Endothelial cell of umbilical vein (primary cell): ENCODE results near the gene SMARCD1. TPM values are rescaled to one million over a fixed set of nuclear protein-coding genes. Genes with fewer than 3 reads are reported as not detected.

Experiments
- BruUV-seq: library from RNA; stranded (reverse); fragments of 400-500 nt; replicated peaks from 2 replicates; lab custom pipeline; 2021; lab: Mats Ljungman, UMichigan
- CTCF ChIA-PET: fragments of 300-600, 350-600 bp; sonication (Branson Sonifier 250); formaldehyde crosslinking; loops from one replicate; lab custom pipeline; 2021; ENCODE audit warnings: antibody characterized with exemption, inconsistent platforms; lab: Charles Lee
- POLR2A ChIA-PET: fragments of 300-600, 350-600 bp; sonication (Branson Sonifier 250); formaldehyde crosslinking; loops from one replicate; lab custom pipeline; 2021; ENCODE audit warnings: antibody characterized with exemption, inconsistent platforms; lab: Charles Lee
- DNase-seq: peaks from one replicate; pipeline ENCODE4 v3.0.0-alpha.2; 2011; ENCODE audit warnings: low read depth, low spot score
- FAIRE-seq: peaks from 2 replicates; lab custom pipeline; 2011; peaks lifted over from hg19 to GRCh38; lab: Jason Lieb, UNC
- H2AFZ ChIP-seq: 2 replicates; pipeline ENCODE4 v1.6.0; 2012; ENCODE audit warnings: low read depth, low read length, control low read depth, inconsistent platforms
- H3K27ac ChIP-seq: 2 replicates; pipeline ENCODE4 v1.5.1; 2011; ENCODE audit warnings: low read depth, mild to moderate bottlenecking, control low read depth, low read length, moderate library complexity; ENCODE audit not compliant: insufficient read depth
- H3K27me3 ChIP-seq, 2 experiments: 2 replicates each; pipeline versions ENCODE4 v1.6.0 to v1.6.1; 2011; ENCODE audit warnings: low read length in 2 of 2, mixed read lengths in 1 of 2; ENCODE audit not compliant: control insufficient read depth in 2 of 2, insufficient read depth in 2 of 2
- H3K36me3 ChIP-seq, 2 experiments: 2 replicates in 1 of 2; 3 replicates in 1 of 2; pipeline ENCODE4 v1.5.1; 2011; ENCODE audit warnings: low read length in 2 of 2, mild to moderate bottlenecking in 1 of 2, moderate library complexity in 1 of 2; ENCODE audit not compliant: control insufficient read depth in 2 of 2, insufficient read depth in 2 of 2; ENCODE audit errors: extremely low read depth in 1 of 2
- H3K4me1 ChIP-seq: 3 replicates; pipeline ENCODE4 v1.5.1; 2011; ENCODE audit warnings: mild to moderate bottlenecking, low read length; ENCODE audit not compliant: control insufficient read depth, insufficient read depth; ENCODE audit errors: extremely low read depth
- H3K4me2 ChIP-seq: 2 replicates; pipeline ENCODE4 v1.6.1; 2011; ENCODE audit warnings: low read length, control low read depth, mixed read lengths; ENCODE audit not compliant: insufficient read depth
- H3K4me3 ChIP-seq, 3 experiments: fragments of 200-600 bp in 1 of 3; sonication (generic), shearing (Covaris generic) in 1 of 3; replicated peaks in 1 of 3; 2 replicates each; pipeline ENCODE4 v1.5.1; 2011 to 2016; ENCODE audit warnings: control low read depth in 3 of 3, low read length in 3 of 3, mild to moderate bottlenecking in 2 of 3, inconsistent platforms in 1 of 3, low read depth in 1 of 3, moderate library complexity in 1 of 3; ENCODE audit not compliant: insufficient read depth in 1 of 3
- H3K79me2 ChIP-seq: 2 replicates; pipeline ENCODE4 v1.6.0; 2012; ENCODE audit warnings: low read length, inconsistent platforms; ENCODE audit not compliant: control insufficient read depth, insufficient read depth
- H3K9ac ChIP-seq: replicated peaks from 2 replicates; pipeline ENCODE3; 2011; ENCODE audit warnings: low read length, control low read depth; ENCODE audit not compliant: insufficient read depth; ENCODE audit errors: extremely low read depth
- H3K9me1 ChIP-seq: replicated peaks from 3 replicates; pipeline ENCODE4 v1.6.0; 2011; ENCODE audit warnings: mild to moderate bottlenecking, low read length; ENCODE audit not compliant: control insufficient read depth, insufficient read depth; ENCODE audit errors: extremely low read depth
- H3K9me3 ChIP-seq: replicated peaks from 2 replicates; pipeline ENCODE4 v1.5.1; 2012; ENCODE audit warnings: low read length, inconsistent platforms; ENCODE audit not compliant: control insufficient read depth, insufficient read depth
- H4K20me1 ChIP-seq: replicated peaks from 2 replicates; pipeline ENCODE3; 2011; ENCODE audit warnings: mild to moderate bottlenecking, low read length; ENCODE audit not compliant: control insufficient read depth, insufficient read depth; ENCODE audit errors: extremely low read depth
- EZH2 ChIP-seq: IDR thresholded peaks from 2 replicates; pipeline ENCODE4 v1.6.1; 2012; ENCODE audit warnings: borderline replicate concordance, low read depth, mild to moderate bottlenecking, moderate library complexity, low read length, inconsistent platforms; ENCODE audit not compliant: severe bottlenecking
- GATA2 ChIP-seq: IDR thresholded peaks from 2 replicates; pipeline ENCODE4 v1.7.0; 2011; ENCODE audit warnings: low read depth, mild to moderate bottlenecking, moderate library complexity, mixed read lengths, low read length; ENCODE audit not compliant: insufficient read length, insufficient read depth
- JUN ChIP-seq: IDR thresholded peaks from 2 replicates; pipeline ENCODE4 v1.6.1; 2011; ENCODE audit warnings: borderline replicate concordance, low read depth; ENCODE audit not compliant: insufficient read length, insufficient read depth
- MYC ChIP-seq: IDR thresholded peaks from one replicate; pipeline ENCODE4 v1.6.1; 2011; ENCODE audit warnings: mild to moderate bottlenecking, low read depth, low read length
- POLR2A ChIP-seq: IDR thresholded peaks from 2 replicates; pipeline ENCODE4 v1.6.1; 2012; ENCODE audit warnings: low read depth, mild to moderate bottlenecking, control low read depth, low read length
- POLR2AphosphoS5 ChIP-seq: IDR thresholded peaks from 2 replicates; pipeline ENCODE4 v1.6.1; 2012; ENCODE audit warnings: low read depth, mild to moderate bottlenecking, control low read depth, low read length, moderate library complexity; ENCODE audit not compliant: insufficient read depth
- dilution Hi-C: fragments of 300-500 bp; cut with MboI; formaldehyde crosslinking; loops from one replicate; pipeline ENCODE4 v1.15.0; 2019; ENCODE audit warnings: low sequenced_read_pairs; ENCODE audit not compliant: extremely low pct_ligation_motif_present
- intact Hi-C: fragments of 100-400 bp; cut with micrococcal nuclease; formaldehyde crosslinking; loops from one replicate; pipeline ENCODE4 v1.10.0; 2022
- polyA plus RNA-seq, 4 experiments: library from polyadenylated mRNA; depleted of rRNA in 3 of 4; stranded (reverse) in 3 of 4; unstranded in 1 of 4; fragments of >200 nt; gene quantifications; 2 replicates each; pipeline versions ENCODE4 v1.2.1 to v1.2.3, GENCODE V29; 2011 to 2012; ENCODE audit warnings: missing spikeins in 1 of 4
- total RNA-seq: library from RNA; stranded (reverse); gene quantifications from 2 replicates; pipeline ENCODE4 v1.2.3, GENCODE V29; 2021
- TF ChIP-seq, protein P1 (sequence below), 2 donors: IDR thresholded peaks; 1 replicate in 1 of 2; 2 replicates in 1 of 2; pipeline ENCODE4 v1.5.1; 2011; ENCODE audit warnings: low read length in 2 of 2, mild to moderate bottlenecking in 2 of 2, moderate library complexity in 2 of 2, control low read depth in 1 of 2, inconsistent platforms in 1 of 2, low read depth in 1 of 2; ENCODE audit not compliant: insufficient read depth in 1 of 2; ENCODE audit errors: extremely low read depth in 1 of 2
- TF ChIP-seq, protein P2 (sequence below): IDR thresholded peaks from 2 replicates; pipeline ENCODE4 v1.6.1; 2011; ENCODE audit not compliant: insufficient read depth, insufficient read length

SMARCD1 gene
- total and polyA plus RNA-seq, 2 donors (not counting 3 experiments of a cell fraction or from before 2014, with no cell fraction given), result 86.6 to 94.2 TPM

DNA sequence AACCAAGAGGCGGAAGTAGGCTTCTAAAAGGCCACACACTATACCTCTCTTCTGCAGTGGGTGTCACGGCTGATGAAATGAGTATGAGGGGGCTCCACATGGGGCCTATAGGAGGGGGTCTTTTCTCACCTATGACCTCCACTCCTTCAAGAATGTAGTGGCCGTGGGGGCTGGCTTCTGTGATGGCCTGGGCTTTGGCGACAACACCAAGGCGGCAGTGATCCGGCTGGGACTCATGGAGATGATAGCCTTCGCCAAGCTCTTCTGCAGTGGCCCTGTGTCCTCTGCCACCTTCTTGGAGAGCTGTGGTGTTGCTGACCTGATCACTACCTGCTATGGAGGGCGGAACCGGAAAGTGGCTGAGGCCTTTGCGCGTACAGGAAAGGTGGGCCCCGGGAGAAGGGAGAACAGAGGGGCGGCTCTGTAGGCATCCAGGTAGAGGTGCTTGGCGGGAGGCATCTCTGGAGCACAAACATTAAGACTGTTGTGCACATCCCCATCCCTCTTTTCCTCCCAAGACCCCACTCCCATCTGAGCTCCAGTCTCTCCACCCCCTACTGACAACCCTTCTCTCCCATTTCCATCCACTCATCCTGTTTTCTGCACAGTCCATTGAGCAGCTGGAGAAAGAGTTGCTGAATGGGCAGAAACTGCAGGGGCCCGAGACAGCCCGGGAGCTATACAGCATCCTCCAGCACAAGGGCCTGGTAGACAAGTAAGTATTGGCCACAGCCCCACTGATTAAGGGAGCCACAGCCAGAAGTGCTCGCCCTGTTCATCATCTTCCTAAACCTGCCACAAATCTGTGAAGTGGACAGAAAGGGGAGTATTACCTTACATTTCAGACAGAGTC lies 22.5 kb downstream of the SMARCD1 start:
- Histone ChIP-seq H3K36me3 (no peaks in the 10 kb centered on the region), H2AFZ (no peak overlapping the region), H3K9me3 (no peaks in the 10 kb centered on the region), H3K27me3 (no peaks in the 10 kb centered on the region), H3K4me1 (peaks cover 6% of the 10 kb centered on the region), H3K27ac (no peak overlapping the region), H3K9ac (no peak overlapping the region), H3K4me3 (no peak overlapping the region), H3K4me2 (no peak overlapping the region), H4K20me1 (no peaks in the 10 kb centered on the region), H3K79me2 (no peaks in the 10 kb centered on the region), H3K9me1 (no peaks in the 10 kb centered on the region)
- dilution Hi-C loops (no loop called here), intact Hi-C loops (no loop called here)
- DNase-seq (no peak), FAIRE-seq (no peak)
- POLR2A ChIA-PET, result no interaction called here
- no TSS peak for BruUV-seq
- CTCF ChIA-PET, result interaction anchor here (0.8 to 1.2 kb wide), 6 partner anchors 23 to 207 kb away, joined by 3 to 4 read pairs (median 4); partner anchors contain the start of gene SMARCD1
- TF ChIP-seq, protein P1, sequence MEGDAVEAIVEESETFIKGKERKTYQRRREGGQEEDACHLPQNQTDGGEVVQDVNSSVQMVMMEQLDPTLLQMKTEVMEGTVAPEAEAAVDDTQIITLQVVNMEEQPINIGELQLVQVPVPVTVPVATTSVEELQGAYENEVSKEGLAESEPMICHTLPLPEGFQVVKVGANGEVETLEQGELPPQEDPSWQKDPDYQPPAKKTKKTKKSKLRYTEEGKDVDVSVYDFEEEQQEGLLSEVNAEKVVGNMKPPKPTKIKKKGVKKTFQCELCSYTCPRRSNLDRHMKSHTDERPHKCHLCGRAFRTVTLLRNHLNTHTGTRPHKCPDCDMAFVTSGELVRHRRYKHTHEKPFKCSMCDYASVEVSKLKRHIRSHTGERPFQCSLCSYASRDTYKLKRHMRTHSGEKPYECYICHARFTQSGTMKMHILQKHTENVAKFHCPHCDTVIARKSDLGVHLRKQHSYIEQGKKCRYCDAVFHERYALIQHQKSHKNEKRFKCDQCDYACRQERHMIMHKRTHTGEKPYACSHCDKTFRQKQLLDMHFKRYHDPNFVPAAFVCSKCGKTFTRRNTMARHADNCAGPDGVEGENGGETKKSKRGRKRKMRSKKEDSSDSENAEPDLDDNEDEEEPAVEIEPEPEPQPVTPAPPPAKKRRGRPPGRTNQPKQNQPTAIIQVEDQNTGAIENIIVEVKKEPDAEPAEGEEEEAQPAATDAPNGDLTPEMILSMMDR (IDR thresholded peaks at IDR 0.05; ENCODE audit: extremely low read depth in 1 of 2, insufficient read depth in 1 of 2, low read depth in 1 of 2, low read length in 2 of 2), result no peak
- TF ChIP-seq GATA2 (no peak), POLR2AphosphoS5 (no peak), EZH2 (no peak), JUN (no peak), MYC (no peak), POLR2A (no peak)
- TF ChIP-seq, protein P2, sequence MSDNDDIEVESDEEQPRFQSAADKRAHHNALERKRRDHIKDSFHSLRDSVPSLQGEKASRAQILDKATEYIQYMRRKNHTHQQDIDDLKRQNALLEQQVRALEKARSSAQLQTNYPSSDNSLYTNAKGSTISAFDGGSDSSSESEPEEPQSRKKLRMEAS, result no peak
